OCI-LY7 (cell line): Measurements from ENCODE around the gene HDAC4. TPM values are rescaled to one million over a fixed set of nuclear protein-coding genes. Genes with fewer than 3 reads are reported as not detected.

Experiments
- BruUV-seq: library from RNA; stranded (reverse); fragments of 400-500 nt; replicated peaks from 2 replicates; lab custom pipeline; 2021; lab: Mats Ljungman, UMichigan
- CTCF ChIA-PET: fragments of 300-600 bp; sonication (Branson Sonifier 250); formaldehyde crosslinking; loops from one replicate; lab custom pipeline; 2022; ENCODE audit warnings: antibody characterized with exemption; ENCODE audit not compliant: unreplicated experiment; lab: Charles Lee
- POLR2A ChIA-PET: fragments of 300-600 bp; sonication (Branson Sonifier 250); formaldehyde crosslinking; loops from one replicate; lab custom pipeline; 2022; ENCODE audit warnings: antibody characterized with exemption; lab: Charles Lee
- DNase-seq: peaks from one replicate; pipeline ENCODE4 v3.0.0-alpha.2; 2015; ENCODE audit warnings: low spot score
- H2AFZ ChIP-seq: fragments of 200-600 bp; sonication (generic), shearing (Covaris generic); 2 replicates; pipeline ENCODE4 v1.6.1; 2014; ENCODE audit warnings: mild to moderate bottlenecking, antibody characterized with exemption, low read length, moderate library complexity
- H3K27ac ChIP-seq: fragments of 200-600 bp; sonication (generic); 2 replicates; pipeline ENCODE4 v1.5.1; 2014; ENCODE audit warnings: mixed run types, low read depth, mild to moderate bottlenecking, moderate library complexity, low read length, inconsistent platforms; ENCODE audit not compliant: poor library complexity, severe bottlenecking
- H3K36me3 ChIP-seq: fragments of 200-600 bp; sonication (generic); 2 replicates; pipeline ENCODE4 v1.6.1; 2014; ENCODE audit warnings: mild to moderate bottlenecking, antibody characterized with exemption, low read length, moderate library complexity, mixed read lengths; ENCODE audit not compliant: insufficient read depth
- H3K4me1 ChIP-seq: fragments of 200-600 bp; sonication (generic); 2 replicates; pipeline ENCODE4 v1.5.1; 2014; ENCODE audit warnings: mild to moderate bottlenecking, low read length; ENCODE audit not compliant: insufficient read depth, poor library complexity, severe bottlenecking
- H3K4me2 ChIP-seq: fragments of 200-600 bp; sonication (generic); 2 replicates; pipeline ENCODE4 v1.6.1; 2014; ENCODE audit warnings: mild to moderate bottlenecking, low read length
- H3K4me3 ChIP-seq: fragments of 200-600 bp; sonication (generic); 2 replicates; pipeline ENCODE4 v1.5.1; 2014; ENCODE audit warnings: mild to moderate bottlenecking, low read depth, low read length; ENCODE audit not compliant: poor library complexity, severe bottlenecking
- H3K79me2 ChIP-seq: fragments of 200-600 bp; sonication (generic); 2 replicates; pipeline ENCODE4 v1.6.1; 2016; ENCODE audit warnings: low read depth, mild to moderate bottlenecking, low read length, moderate library complexity, mixed read lengths; ENCODE audit not compliant: insufficient read depth
- H3K9me2 ChIP-seq: fragments of 200-600 bp; sonication (generic); 2 replicates; pipeline ENCODE4 v1.6.1; 2016; ENCODE audit warnings: mild to moderate bottlenecking, low read length, mixed read lengths; ENCODE audit not compliant: insufficient read depth
- H3K9me3 ChIP-seq: fragments of 200-600 bp; sonication (generic); 2 replicates; pipeline ENCODE4 v1.6.1; 2014; ENCODE audit warnings: mild to moderate bottlenecking, mixed run types, low read length, mixed read lengths
- H4K20me1 ChIP-seq: fragments of 200-600 bp; sonication (generic); 2 replicates; pipeline ENCODE4 v1.6.1; 2014; ENCODE audit warnings: mild to moderate bottlenecking, antibody characterized with exemption, low read length, moderate library complexity, mixed read lengths; ENCODE audit not compliant: insufficient read depth
- CTCF ChIP-seq: fragments of 200-600 bp; sonication (generic); conservative IDR thresholded peaks from 2 replicates; pipeline ENCODE4 v1.5.1; 2014; ENCODE audit warnings: mild to moderate bottlenecking, antibody characterized with exemption, low read length, moderate library complexity, mixed read lengths
- EZH2phosphoT487 ChIP-seq: fragments of 200-600 bp; sonication (generic); IDR thresholded peaks from 2 replicates; pipeline ENCODE4 v1.6.1; 2018; ENCODE audit warnings: low read depth, borderline replicate concordance, mild to moderate bottlenecking, mixed run types, antibody characterized with exemption, low read length, moderate library complexity, mixed read lengths
- intact Hi-C: fragments of 100-400 bp; cut with micrococcal nuclease; formaldehyde crosslinking; loops from one replicate; pipeline ENCODE4 v1.10.0; 2022; ENCODE audit not compliant: unreplicated experiment
- total RNA-seq, 2 experiments: library from RNA; depleted of rRNA in 1 of 2; stranded (reverse); fragments of >200 nt in 1 of 2; shearing (Covaris generic) in 1 of 2; gene quantifications; 2 replicates each; pipeline ENCODE4 v1.2.3, GENCODE V29; 2014 to 2022

Gene HDAC4
- total RNA-seq, 2 experiments from 2014 or later: 10.2 to 20.6 TPM

GRCh38 chr2:239411549-239412319 is 10.9 kb upstream of the HDAC4 start:
- CTCF ChIA-PET: no interaction called here
- H3K4me2 ChIP-seq: no peak overlapping the region
- no peak overlapping the region for H3K4me3 ChIP-seq
- H3K27ac ChIP-seq: no peak overlapping the region
- BruUV-seq: no TSS peak
- no peaks in the 10 kb centered on the region for H4K20me1 ChIP-seq
- POLR2A ChIA-PET: no interaction called here
- no peaks in the 10 kb centered on the region for H3K36me3 ChIP-seq
- intact Hi-C loops: no loop called here
- H3K79me2 ChIP-seq: no peaks in the 10 kb centered on the region
- no peak for DNase-seq
- TF ChIP-seq CTCF: no peak
- no peak for TF ChIP-seq EZH2phosphoT487
- H3K9me3 ChIP-seq: no peaks in the 10 kb centered on the region
- H3K9me2 ChIP-seq: no peaks in the 10 kb centered on the region
- no peaks in the 10 kb centered on the region for H3K4me1 ChIP-seq
- no peak overlapping the region for H2AFZ ChIP-seq

GRCh38 chr2:239411117-239411516 is 10.3 kb upstream of the HDAC4 start:
- intact Hi-C loops: no loop called here
- no peak for DNase-seq
- Histone ChIP-seq H2AFZ (no peak overlapping the region), H3K4me3 (no peak overlapping the region), H3K4me2 (no peak overlapping the region), H3K36me3 (no peaks in the 10 kb centered on the region), H4K20me1 (no peaks in the 10 kb centered on the region), H3K4me1 (no peaks in the 10 kb centered on the region), H3K9me2 (no peaks in the 10 kb centered on the region), H3K79me2 (no peaks in the 10 kb centered on the region), H3K9me3 (no peaks in the 10 kb centered on the region), H3K27ac (no peak overlapping the region)
- ChIA-PET POLR2A (no interaction called here), CTCF (interaction anchor here (0.6 kb wide), 1 partner anchor 216 kb away, joined by 3 read pairs; no protein-coding TSS in a partner anchor)
- BruUV-seq: no TSS peak
- TF ChIP-seq CTCF: no peak

GRCh38 chr2:239409976-239410375 is 9.2 kb upstream of the HDAC4 start:
- Histone ChIP-seq H3K4me3 (no peak overlapping the region), H3K36me3 (no peaks in the 10 kb centered on the region), H3K9me3 (no peaks in the 10 kb centered on the region), H3K4me1 (no peaks in the 10 kb centered on the region), H3K9me2 (no peaks in the 10 kb centered on the region), H3K79me2 (no peaks in the 10 kb centered on the region), H3K27ac (no peak overlapping the region), H3K4me2 (no peak overlapping the region), H4K20me1 (no peaks in the 10 kb centered on the region), H2AFZ (no peak overlapping the region)
- BruUV-seq: no TSS peak
- ChIA-PET CTCF (no interaction called here), POLR2A (no interaction called here)
- TF ChIP-seq CTCF (no peak), EZH2phosphoT487 (no peak)
- intact Hi-C loops: no loop called here
- no peak for DNase-seq
